Mesodermal cell (in vitro differentiated cells): ENCODE results near the gene HYPK. TPM values are rescaled to one million over a fixed set of nuclear protein-coding genes. Genes with fewer than 3 reads are reported as not detected.
A peak's percentile ranks its signal among the peaks of the same experiment; 100 is the strongest.

Experiments
- H3K27ac ChIP-seq: 2 replicates; pipeline ENCODE4 v1.7.0; 2013; ENCODE audit warnings: mild to moderate bottlenecking, low read depth, low read length, moderate library complexity; ENCODE audit not compliant: severe bottlenecking
- H3K36me3 ChIP-seq: 2 replicates; pipeline ENCODE4 v1.7.1; 2013; ENCODE audit warnings: mild to moderate bottlenecking, low read length, moderate library complexity; ENCODE audit not compliant: control insufficient read depth, insufficient read depth
- H3K4me1 ChIP-seq: one replicate; pipeline ENCODE4 v1.7.1; 2013; ENCODE audit warnings: mild to moderate bottlenecking, low read length; ENCODE audit not compliant: insufficient read depth, control insufficient read depth, poor library complexity, severe bottlenecking
- H3K4me3 ChIP-seq: 2 replicates; pipeline ENCODE4 v1.7.0; 2013; ENCODE audit warnings: low read length, control low read depth, mild to moderate bottlenecking; ENCODE audit not compliant: insufficient read depth, poor library complexity, severe bottlenecking; ENCODE audit errors: extremely low read depth
- H3K9me3 ChIP-seq: 2 replicates; pipeline ENCODE4 v1.7.1; 2013; ENCODE audit warnings: mild to moderate bottlenecking, low read length, moderate library complexity; ENCODE audit not compliant: control insufficient read depth
- WGBS, 2 experiments: methylation state at CpG; one replicate each; pipeline ENCODE4 v1.1.5; 2013; ENCODE audit warnings: missing lambda C conversion rate in 2 of 2; ENCODE audit not compliant: insufficient coverage in 2 of 2; 5-methylcytosine and 5-hydroxymethylcytosine counted together
- polyA plus RNA-seq, 2 experiments: library from polyadenylated mRNA; stranded (reverse); fragments of 50-300 nt; gene quantifications; one replicate each; pipeline ENCODE4 v1.2.3, GENCODE V29; 2013

Gene HYPK, protein sequence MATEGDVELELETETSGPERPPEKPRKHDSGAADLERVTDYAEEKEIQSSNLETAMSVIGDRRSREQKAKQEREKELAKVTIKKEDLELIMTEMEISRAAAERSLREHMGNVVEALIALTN
- 9.6 TPM for polyA plus RNA-seq (2013, experiment 1 of 2)
- polyA plus RNA-seq (2013, experiment 2 of 2), result 9.6 TPM

GRCh38 chr15:43800286-43801141 lies at the start of gene HYPK:
Gene HYPK (plus strand): TSS chr15:43800599. CDS start chr15:43800623, 24 bp downstream.
- Histone ChIP-seq H3K4me3 (peak within 1 kb of the TSS; percentile 90), H3K4me1 (peaks cover 19% of the 10 kb centered on the region), H3K27ac (peak within 1 kb of the TSS; percentile 85), H3K9me3 (peaks cover 6% of the 10 kb centered on the region), H3K36me3 (peaks cover 84% of the 10 kb centered on the region)
- 14 to 15% methylated on average over 37 to 41 of the region's 44 CpGs for WGBS, 2 experiments

DNA sequence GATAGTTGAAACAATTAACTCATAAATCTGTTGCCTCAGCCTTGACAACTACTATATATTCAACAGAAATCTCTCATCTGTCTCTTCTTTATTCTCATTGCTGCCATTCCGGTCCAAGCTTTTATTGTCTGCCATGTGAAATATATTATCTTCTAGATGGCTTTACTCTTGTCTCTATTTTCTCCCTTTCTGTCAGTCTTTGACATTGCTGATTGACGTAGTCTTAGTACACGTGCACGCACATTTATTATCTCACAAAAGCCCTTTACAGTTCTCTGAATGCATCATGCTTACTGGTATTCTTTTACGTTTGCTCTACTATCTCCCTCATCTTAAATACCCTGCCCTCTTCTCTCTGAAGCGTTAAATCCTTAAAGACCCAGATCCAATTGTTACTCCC lies 48.5 kb upstream of the HYPK start:
- 94 to 98% methylated on average over 4 of the region's 6 CpGs for WGBS, 2 experiments
- Histone ChIP-seq H3K9me3 (no peaks in the 10 kb centered on the region), H3K27ac (no peak overlapping the region), H3K4me1 (peaks cover 5% of the 10 kb centered on the region), H3K4me3 (no peak overlapping the region), H3K36me3 (peaks cover 75% of the 10 kb centered on the region)

GRCh38 chr15:43762824-43763223 lies 37.6 kb upstream of the HYPK start:
- WGBS, 2 experiments, result 90 to 98% methylated on average over 5 to 6 of the region's 6 CpGs
- H3K4me1 ChIP-seq, result no peaks in the 10 kb centered on the region
- H3K27ac ChIP-seq, result no peak overlapping the region
- H3K36me3 ChIP-seq, result peaks cover 98% of the 10 kb centered on the region
- H3K4me3 ChIP-seq, result no peak overlapping the region
- no peaks in the 10 kb centered on the region for H3K9me3 ChIP-seq

DNA sequence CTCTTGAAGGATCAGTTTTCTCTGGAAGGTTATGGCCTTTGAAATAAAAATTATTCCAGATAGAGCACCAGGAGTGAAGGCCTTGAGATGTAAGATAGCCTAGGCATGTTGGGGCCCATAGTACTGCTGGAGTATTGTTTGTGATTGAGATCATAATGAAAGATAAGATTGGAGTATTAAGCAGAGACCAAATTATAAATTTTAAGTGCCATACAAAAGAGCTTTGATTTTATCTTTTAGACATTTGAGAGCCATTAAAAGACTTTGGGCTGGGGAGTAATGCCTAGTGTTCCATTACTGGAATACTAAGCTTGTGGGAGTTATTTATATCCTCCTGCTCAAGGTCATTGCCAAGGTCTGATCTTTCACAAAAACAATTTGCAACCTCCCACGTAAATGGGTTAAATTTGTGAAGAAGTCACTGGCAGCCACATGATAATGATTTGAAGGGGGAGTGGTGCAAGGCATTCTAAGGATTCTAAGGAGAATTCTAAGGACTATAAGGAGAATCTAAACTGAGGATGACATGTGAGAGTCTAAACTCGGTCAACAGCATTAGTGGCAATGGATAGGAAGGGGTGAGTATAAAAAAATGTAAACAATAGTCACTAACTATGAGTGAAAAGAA lies 36.5 kb upstream of the HYPK start:
- no peaks in the 10 kb centered on the region for H3K4me1 ChIP-seq
- peaks cover 98% of the 10 kb centered on the region for H3K36me3 ChIP-seq
- H3K4me3 ChIP-seq, result no peak overlapping the region
- WGBS, 2 experiments, result 78 to 100% methylated on average over 1 of the region's 2 CpGs
- H3K9me3 ChIP-seq, result no peaks in the 10 kb centered on the region
- H3K27ac ChIP-seq, result no peak overlapping the region

DNA sequence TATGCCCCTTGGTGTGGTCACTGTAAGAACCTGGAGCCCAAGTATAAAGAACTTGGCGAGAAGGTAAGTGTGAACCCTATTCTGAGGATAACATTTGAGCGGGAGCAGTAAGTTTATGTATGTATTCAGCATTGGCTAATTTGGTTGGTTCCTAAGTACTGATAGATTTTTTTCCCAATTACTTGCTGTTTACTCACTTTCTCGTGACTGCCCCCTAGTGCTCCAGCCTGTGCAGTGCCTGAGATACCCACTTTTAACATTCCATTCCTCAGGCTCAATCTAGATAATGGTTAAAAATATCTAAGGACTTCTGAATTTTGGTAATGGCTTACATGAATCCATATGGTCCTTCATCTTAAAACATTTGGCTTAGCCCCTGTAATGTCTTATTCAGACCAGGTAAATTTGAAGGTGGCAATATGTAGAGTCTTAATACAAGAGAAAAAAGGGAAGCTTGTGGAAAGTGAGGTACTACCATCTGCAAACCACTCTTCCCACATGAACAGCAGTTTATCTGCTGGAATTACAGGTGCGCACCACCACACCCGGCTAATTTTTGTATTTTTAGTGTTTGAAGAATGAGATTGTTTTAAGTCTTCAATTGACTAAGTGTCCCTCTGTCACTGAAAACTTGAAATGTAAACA lies 30.7 kb upstream of the HYPK start:
- no peaks in the 10 kb centered on the region for H3K4me1 ChIP-seq
- no peak overlapping the region for H3K27ac ChIP-seq
- WGBS, 2 experiments, result 67 to 77% methylated on average over 1 to 2 of the region's 5 CpGs
- H3K9me3 ChIP-seq, result no peaks in the 10 kb centered on the region
- peaks cover 94% of the 10 kb centered on the region for H3K36me3 ChIP-seq
- H3K4me3 ChIP-seq, result no peak overlapping the region

DNA sequence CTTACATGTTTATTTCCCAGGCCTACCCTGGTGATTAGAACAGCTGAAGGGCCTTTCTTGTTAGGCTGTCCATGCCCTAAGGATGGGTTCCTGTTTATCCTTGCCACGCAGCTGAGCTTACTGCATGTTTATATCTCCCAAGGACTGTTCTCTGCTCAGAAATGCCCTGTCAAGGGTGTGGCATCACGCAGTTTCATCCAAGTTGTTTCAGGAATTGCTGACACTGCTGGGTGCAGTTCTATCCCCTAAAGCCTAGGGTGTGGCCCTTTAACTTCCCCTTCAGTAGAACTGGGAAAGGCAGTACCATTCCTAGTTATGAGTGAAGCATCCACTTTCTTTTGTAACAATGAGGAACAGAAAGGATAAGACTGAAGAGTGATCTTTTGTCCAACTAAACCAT lies 28.6 kb upstream of the HYPK start:
- no peaks in the 10 kb centered on the region for H3K4me1 ChIP-seq
- no peak overlapping the region for H3K4me3 ChIP-seq
- 95 to 100% methylated on average over 2 of the region's 2 CpGs for WGBS, 2 experiments
- no peaks in the 10 kb centered on the region for H3K9me3 ChIP-seq
- peaks cover 73% of the 10 kb centered on the region for H3K36me3 ChIP-seq
- no peak overlapping the region for H3K27ac ChIP-seq

DNA sequence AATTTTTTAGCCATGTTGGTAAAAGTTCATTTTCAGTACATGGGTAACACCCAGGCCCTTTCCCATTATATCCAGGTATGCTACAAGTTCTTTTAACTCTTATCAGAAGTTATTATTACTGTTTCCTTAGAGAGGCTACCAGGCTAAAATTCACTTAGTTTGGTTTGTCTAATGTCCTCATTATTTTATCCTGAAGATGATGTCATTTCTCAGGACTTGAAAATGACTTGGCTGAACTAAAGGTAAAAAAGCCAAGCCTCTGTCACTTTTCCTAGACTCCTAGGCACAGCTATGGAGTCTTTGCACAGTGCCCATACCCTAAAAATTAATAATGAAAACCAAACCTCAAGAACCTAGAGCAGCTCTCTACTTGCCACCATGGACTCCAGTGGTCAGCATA lies 27.8 kb upstream of the HYPK start:
- H3K9me3 ChIP-seq, result no peaks in the 10 kb centered on the region
- H3K4me3 ChIP-seq, result no peak overlapping the region
- no peak overlapping the region for H3K27ac ChIP-seq
- H3K36me3 ChIP-seq, result peaks cover 65% of the 10 kb centered on the region
- no peaks in the 10 kb centered on the region for H3K4me1 ChIP-seq

DNA sequence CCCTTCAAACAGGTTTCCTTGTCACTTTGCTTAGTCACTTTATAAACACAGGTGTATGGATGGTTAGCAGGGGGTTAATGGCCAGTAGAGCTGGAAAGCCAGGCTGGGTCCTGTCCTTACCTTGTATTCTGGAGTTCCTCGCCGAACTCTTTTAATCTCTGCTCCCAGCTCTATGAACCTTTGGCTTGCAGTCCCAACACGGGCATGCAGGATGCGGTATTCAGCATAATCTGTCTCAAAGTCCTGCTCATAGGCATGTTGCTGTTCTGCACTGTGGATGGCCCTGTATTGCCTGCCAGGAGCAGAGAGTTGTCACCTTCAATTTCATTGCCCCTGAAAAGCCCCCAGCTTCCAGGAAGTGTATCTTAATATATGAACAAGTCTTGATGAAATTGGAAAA lies 26.3 kb upstream of the HYPK start:
- no peaks in the 10 kb centered on the region for H3K4me1 ChIP-seq
- no peak overlapping the region for H3K4me3 ChIP-seq
- H3K9me3 ChIP-seq, result no peaks in the 10 kb centered on the region
- peaks cover 51% of the 10 kb centered on the region for H3K36me3 ChIP-seq
- H3K27ac ChIP-seq, result no peak overlapping the region
- WGBS, 2 experiments, result 89 to 98% methylated on average over 4 of the region's 4 CpGs

DNA sequence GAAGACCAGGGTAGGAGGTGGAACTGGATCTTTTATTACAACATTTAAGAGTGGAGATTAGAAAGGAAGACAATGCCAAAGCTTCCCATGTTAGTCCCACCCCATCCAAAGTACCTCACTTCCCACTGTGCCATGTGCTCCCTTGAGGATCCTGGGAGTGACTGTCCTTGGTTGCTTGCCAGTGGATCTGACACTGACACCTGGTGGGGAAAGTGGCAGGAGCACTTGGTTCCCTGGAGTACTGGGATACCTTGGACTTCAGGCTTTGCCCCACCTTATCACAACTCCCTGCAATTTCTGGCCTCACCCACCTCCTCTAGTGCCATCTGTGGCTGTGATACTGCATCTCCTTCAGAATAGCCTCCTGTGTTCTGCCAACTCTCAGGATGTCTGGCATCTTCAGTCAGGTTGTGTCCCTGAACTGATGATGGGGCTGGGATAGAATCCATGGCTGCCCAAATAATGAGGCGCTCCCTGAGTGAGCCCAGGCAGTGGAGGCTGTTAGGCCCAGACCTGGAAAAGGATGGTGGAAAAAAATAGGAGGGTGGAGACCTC lies 24.9 kb upstream of the HYPK start:
- no peak overlapping the region for H3K27ac ChIP-seq
- no peak overlapping the region for H3K4me3 ChIP-seq
- peaks cover 38% of the 10 kb centered on the region for H3K36me3 ChIP-seq
- H3K4me1 ChIP-seq, result no peaks in the 10 kb centered on the region
- H3K9me3 ChIP-seq, result no peaks in the 10 kb centered on the region
- no CpG with 5 or more reads among the region's 1 CpG for WGBS, 2 experiments

DNA sequence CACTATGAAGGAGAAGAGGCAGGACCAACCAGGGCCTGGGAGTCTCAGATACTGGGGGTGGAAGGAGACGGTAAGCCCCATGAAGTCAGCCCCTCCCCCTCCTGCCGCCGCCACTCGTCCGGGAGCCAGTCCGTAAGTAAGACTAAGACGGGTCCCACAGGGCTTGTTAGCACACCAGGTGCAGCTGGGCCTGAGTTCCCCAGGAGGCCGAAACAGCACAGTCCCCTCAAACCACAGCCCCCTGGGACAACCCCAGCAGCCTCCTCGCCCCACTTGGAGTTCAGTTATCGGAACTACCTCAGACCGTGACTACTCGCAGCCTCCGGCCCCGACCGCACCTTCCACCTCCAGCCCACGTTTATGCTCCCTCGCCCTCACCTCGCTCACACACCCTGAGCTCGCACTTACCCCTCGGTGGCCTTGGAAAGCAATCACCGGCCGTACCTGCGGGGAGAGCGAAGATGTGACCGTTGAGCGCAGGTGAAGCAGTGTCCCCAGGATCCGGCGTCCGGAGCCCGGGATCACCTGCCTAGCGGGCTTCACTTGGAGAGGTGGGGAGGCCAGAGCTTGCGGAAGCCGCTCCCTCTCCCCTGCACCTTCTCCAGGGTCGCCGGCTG lies 24.2 kb upstream of the HYPK start:
- 7 to 11% methylated on average over 30 of the region's 35 CpGs for WGBS, 2 experiments
- H3K9me3 ChIP-seq, result no peaks in the 10 kb centered on the region
- no peaks in the 10 kb centered on the region for H3K4me1 ChIP-seq
- H3K4me3 ChIP-seq, result peak overlapping the region; percentile 46
- peaks cover 31% of the 10 kb centered on the region for H3K36me3 ChIP-seq
- no peak overlapping the region for H3K27ac ChIP-seq
